ENCODE measurements around the gene PGF.

- TF ChIP-seq CTCF (IDR thresholded peaks at IDR 0.05) (no peak), POLR2A (IDR thresholded peaks at IDR 0.05) (no peak)
Observed at GRCh38 chr14:74897642-74898041, 57.8 kb downstream of the PGF start.
